Panc1 (cell line): ENCODE measurements around the gene CYP1B1. TPM values are rescaled to one million over a fixed set of nuclear protein-coding genes. Genes with fewer than 3 reads are reported as not detected.
A peak's percentile ranks its signal among the peaks of the same experiment; 100 is the strongest.

Experiments used
- ATAC-seq: fragments of 200-7000 bp; cut with Tn5 transposase; 2 replicates; pipeline ENCODE4 v1.9.1; 2020; ENCODE audit warnings: mild to moderate bottlenecking, moderate library complexity
- BruUV-seq: library from RNA; stranded (reverse); fragments of 400-500 nt; replicated peaks from 2 replicates; lab custom pipeline; 2021; lab: Mats Ljungman, UMichigan
- CTCF ChIA-PET: fragments of 300-600 bp; sonication (Branson Sonifier 250); formaldehyde crosslinking; loops from one replicate; lab custom pipeline; 2022; ENCODE audit warnings: antibody characterized with exemption; lab: Charles Lee
- POLR2A ChIA-PET: fragments of 300-600 bp; sonication (Branson Sonifier 250); formaldehyde crosslinking; loops from one replicate; lab custom pipeline; 2022; ENCODE audit warnings: antibody characterized with exemption; lab: Charles Lee
- DNase-seq: peaks from one replicate; pipeline ENCODE4 v3.0.0-alpha.2; 2010; ENCODE audit warnings: low read depth, low spot score
- H3K27ac ChIP-seq: 2 replicates; pipeline ENCODE4 v1.5.1; 2011; ENCODE audit warnings: mild to moderate bottlenecking, low read length, inconsistent platforms
- H3K27me3 ChIP-seq: fragments of 200-500 bp; sonication (Bioruptor generic); 2 replicates; pipeline ENCODE4 v1.6.0; 2014; ENCODE audit warnings: low read length, inconsistent platforms; ENCODE audit not compliant: control insufficient read depth, insufficient read depth
- H3K36me3 ChIP-seq: fragments of 200-500 bp; sonication (Bioruptor generic); 2 replicates; pipeline ENCODE4 v1.5.1; 2014; ENCODE audit warnings: inconsistent platforms, mild to moderate bottlenecking, low read length, moderate library complexity; ENCODE audit not compliant: control insufficient read depth, insufficient read depth
- H3K4me1 ChIP-seq: 2 replicates; pipeline ENCODE4 v1.5.1; 2011; ENCODE audit warnings: inconsistent platforms, mild to moderate bottlenecking, low read length, moderate library complexity; ENCODE audit not compliant: control insufficient read depth, insufficient read depth
- H3K4me3 ChIP-seq, 2 experiments: 2 replicates each; pipeline ENCODE4 v1.5.1; 2011 to 2012; ENCODE audit warnings: low read depth in 2 of 2, low read length in 2 of 2, mild to moderate bottlenecking in 2 of 2, inconsistent platforms in 1 of 2, moderate library complexity in 1 of 2
- H3K9me3 ChIP-seq: fragments of 200-500 bp; sonication (Bioruptor generic); 2 replicates; pipeline ENCODE4 v1.5.1; 2014; ENCODE audit warnings: low read depth, mild to moderate bottlenecking, inconsistent platforms, low read length, moderate library complexity; ENCODE audit not compliant: control insufficient read depth, insufficient read depth
- CTCF ChIP-seq: fragments of 450-650 bp; IDR thresholded peaks from 2 replicates; pipeline ENCODE4 v1.5.1; 2017; ENCODE audit warnings: mild to moderate bottlenecking
- POLR2AphosphoS5 ChIP-seq: IDR thresholded peaks from 2 replicates; pipeline ENCODE4 v1.6.1; 2012; ENCODE audit warnings: mild to moderate bottlenecking, low read depth, low read length, moderate library complexity
- REST ChIP-seq, 2 experiments: IDR thresholded peaks; 2 replicates each; pipeline ENCODE4 v1.6.1; 2011 to 2012; ENCODE audit warnings: low read depth in 2 of 2, control low read depth in 1 of 2, low read length in 1 of 2, mild to moderate bottlenecking in 1 of 2, moderate library complexity in 1 of 2; ENCODE audit not compliant: insufficient read depth in 1 of 2
- SIN3A ChIP-seq: IDR thresholded peaks from 2 replicates; pipeline ENCODE4 v1.6.1; 2012; ENCODE audit warnings: low read depth, mild to moderate bottlenecking, low read length, moderate library complexity, borderline replicate concordance; ENCODE audit not compliant: insufficient read depth
- TCF7L2 ChIP-seq: IDR thresholded peaks from 2 replicates; pipeline ENCODE4 v1.6.1; 2011; ENCODE audit warnings: mild to moderate bottlenecking, low read depth, low read length, inconsistent platforms
- in situ Hi-C: cut with HindIII; loops from 2 replicates; pipeline ENCODE4 v1.10.0; 2016; ENCODE audit warnings: low sequenced_read_pairs, low pct_unique_long_range_greater_than_20kb
- intact Hi-C: fragments of 100-400 bp; cut with micrococcal nuclease; formaldehyde crosslinking; loops from one replicate; pipeline ENCODE4 v1.10.0; 2022; ENCODE audit not compliant: unreplicated experiment
- total RNA-seq: library from RNA; stranded (reverse); gene quantifications from one replicate; pipeline ENCODE4 v1.2.1, GENCODE V29; 2021; ENCODE audit not compliant: unreplicated experiment

The CYP1B1 gene
- total RNA-seq, 1 experiment from 2014 or later, result 86.7 TPM

GRCh38 chr2:38097988-38098385 is 22.0 kb upstream of the CYP1B1 start:
- CTCF ChIA-PET, result interaction anchor here (1.1 kb wide), 1 partner anchor 22 kb away, joined by 5 read pairs; the partner anchor contains the start of gene CYP1B1
- DNase-seq (no peak), ATAC-seq (no peak)
- in situ Hi-C loops, result no loop called here
- H3K27ac ChIP-seq, result peak overlapping the region; percentile 98
- intact Hi-C loops, result no loop called here
- POLR2A ChIA-PET, result interaction anchor here (0.6 to 0.7 kb wide), 2 partner anchors 22 to 34 kb away, joined by 3 to 4 read pairs; partner anchors contain the start of gene CYP1B1
- H3K9me3 ChIP-seq, result no peaks in the 10 kb centered on the region
- TF ChIP-seq REST (IDR thresholded peaks at IDR 0.05; ENCODE audit: insufficient read depth in 1 of 2, low read depth in 2 of 2, low read length in 1 of 2) (no peak), TCF7L2 (no peak), POLR2AphosphoS5 (no peak), SIN3A (no peak), CTCF (no peak)
- H3K27me3 ChIP-seq, result no peaks in the 10 kb centered on the region
- BruUV-seq, result no TSS peak
- H3K4me3 ChIP-seq, result peak overlapping the region; percentile 30 to 59
- peaks cover 64% of the 10 kb centered on the region for H3K4me1 ChIP-seq
- no peaks in the 10 kb centered on the region for H3K36me3 ChIP-seq

GRCh38 chr2:38097258-38097987 is 21.5 kb upstream of the CYP1B1 start:
- ChIA-PET POLR2A (interaction anchor here (0.7 kb wide), 1 partner anchor 22 kb away, joined by 4 read pairs; the partner anchor contains the start of gene CYP1B1), CTCF (interaction anchor here (1.1 kb wide), 1 partner anchor 21 kb away, joined by 5 read pairs; the partner anchor contains the start of gene CYP1B1)
- no peaks in the 10 kb centered on the region for H3K27me3 ChIP-seq
- TF ChIP-seq CTCF (no peak), REST (IDR thresholded peaks at IDR 0.05; ENCODE audit: insufficient read depth in 1 of 2, low read depth in 2 of 2, low read length in 1 of 2) (no peak), SIN3A (no peak)
- ATAC-seq (no peak), DNase-seq (no peak)
- in situ Hi-C loops, result no loop called here
- no peak overlapping the region; a peak in 1 of 4 replicates for H3K4me3 ChIP-seq
- intact Hi-C loops, result no loop called here
- no peaks in the 10 kb centered on the region for H3K36me3 ChIP-seq
- BruUV-seq, result no TSS peak
- H3K4me1 ChIP-seq, result peaks cover 70% of the 10 kb centered on the region
- H3K9me3 ChIP-seq, result no peaks in the 10 kb centered on the region
- H3K27ac ChIP-seq, result peak overlapping the region; percentile 98
